NOMO-1 (cell line): ENCODE measurements around the gene FRG2.
"Not testable (repeated sequence)": the region's sequence is repeated elsewhere in the genome, so short reads cannot be mapped to it uniquely, and the experiment has no call there.

ENCODE experiments used
- DNase-seq, 2 experiments: peaks; one replicate each; lab custom pipeline; 2025; ENCODE audit not compliant: unreplicated experiment in 2 of 2; lab: John Stamatoyannopoulos, UW

FRG2 gene

GRCh38 chr4:190027156-190027555 is at the start of gene FRG2:
TSS of gene FRG2 (minus strand) at chr4:190027256. CDS start at chr4:190027204, 52 bp downstream.
- DNase-seq = not testable (repeated sequence)

GRCh38 chr4:190068351-190068750 is 41.3 kb upstream of the FRG2 start:
- not testable (repeated sequence) for DNase-seq

DNA sequence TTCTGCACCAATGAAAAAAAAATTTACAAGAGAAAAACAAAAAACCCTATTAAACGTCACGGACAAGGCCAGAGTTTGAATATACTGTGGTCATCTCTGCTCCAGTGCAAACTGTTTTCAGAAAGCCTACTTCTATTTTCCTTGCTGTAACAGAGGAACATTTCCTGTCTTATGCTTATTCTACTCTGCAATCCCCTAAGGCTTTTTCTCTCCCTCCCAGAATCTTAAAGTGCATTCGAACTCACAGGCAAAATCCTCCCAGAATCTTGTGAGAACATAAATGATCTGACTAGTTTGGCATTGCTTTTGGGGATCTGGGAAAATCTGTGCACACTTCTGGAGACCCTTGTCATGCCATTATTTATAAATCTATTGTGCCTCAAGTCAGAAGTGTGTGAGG is 37.7 kb upstream of the FRG2 start:
- DNase-seq = not testable (repeated sequence)

DNA sequence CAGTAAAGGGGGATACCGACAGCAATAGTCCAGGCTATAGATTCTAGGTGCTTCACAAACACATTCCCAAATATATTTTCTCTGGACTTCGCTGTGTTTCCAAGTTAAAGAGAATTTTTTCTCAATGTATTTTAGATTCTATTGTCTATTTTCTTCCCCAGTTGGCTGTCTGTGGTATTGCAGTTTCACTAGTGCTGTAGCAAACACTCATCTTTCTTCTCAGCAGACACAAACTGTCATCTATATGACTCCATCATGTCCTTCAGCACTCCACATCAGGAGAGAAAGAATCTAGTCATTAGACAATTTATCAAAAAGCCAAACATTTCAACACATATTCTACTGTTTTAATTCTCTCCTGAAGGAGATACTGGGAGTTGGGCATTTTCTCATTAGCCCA is 37.3 kb upstream of the FRG2 start, which contains the start of gene DBET:
DBET (plus strand) TSS at position 161 of the 400 bp plus-strand sequence.
- not testable (repeated sequence) for DNase-seq

DNA sequence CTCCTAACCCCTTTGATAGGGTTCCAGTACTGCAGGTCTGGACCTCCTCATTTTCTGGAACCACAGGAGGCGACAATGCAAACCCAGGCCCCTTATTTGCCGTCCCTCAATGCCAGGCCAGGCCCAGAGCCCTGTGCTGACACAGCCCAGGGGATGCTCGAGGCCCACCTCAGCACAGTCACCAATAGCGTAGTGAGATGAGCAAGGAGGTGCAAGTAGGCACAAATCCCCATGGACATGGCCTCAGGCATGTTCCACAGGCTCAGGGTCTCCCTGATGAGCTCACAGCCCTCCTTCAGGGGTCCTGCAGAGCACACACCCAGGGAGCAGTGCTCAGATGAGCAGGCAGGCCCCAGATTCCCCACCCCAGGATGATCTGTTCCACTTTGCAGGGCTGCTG is 31.9 kb upstream of the FRG2 start:
- DNase-seq = not testable (repeated sequence)

DNA sequence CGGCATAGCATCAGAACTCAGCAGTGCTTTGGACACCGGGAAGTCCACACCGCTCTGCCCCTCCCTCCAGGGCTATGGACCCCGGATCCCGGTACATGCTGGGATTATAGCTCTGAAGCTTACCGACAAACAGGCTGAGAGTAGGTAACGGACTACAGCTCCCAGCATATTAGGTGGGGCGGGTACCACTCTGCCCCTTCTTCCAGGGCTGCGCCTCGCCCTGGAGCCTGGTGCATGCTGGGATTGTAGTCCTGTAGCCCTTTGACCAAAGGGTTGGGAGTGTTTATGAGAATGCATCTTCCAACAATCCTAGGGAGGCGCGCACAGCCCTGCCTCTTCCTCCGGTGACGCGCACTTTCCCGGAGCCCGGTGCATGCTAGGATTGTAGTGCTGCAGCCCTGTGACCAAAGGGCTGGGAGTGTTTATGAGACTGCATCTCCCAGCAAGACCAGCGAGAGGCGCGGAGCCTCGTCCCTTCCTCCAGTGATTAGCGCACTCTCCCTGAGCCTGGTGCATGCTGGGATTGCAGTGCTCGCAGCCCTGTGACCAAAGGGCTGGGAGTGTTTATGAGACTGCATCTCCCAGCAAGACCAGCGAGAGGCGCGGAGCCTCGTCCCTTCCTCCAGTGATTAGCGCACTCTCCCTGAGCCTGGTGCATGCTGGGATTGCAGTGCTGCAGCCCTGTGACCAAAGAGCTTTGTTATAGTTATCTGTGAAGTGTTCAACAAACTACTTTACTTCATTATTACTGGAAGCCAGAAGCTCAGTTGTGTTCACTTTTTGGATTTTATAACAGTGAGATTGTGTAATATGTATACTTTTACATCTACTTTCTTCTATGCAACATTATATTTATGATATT is 22.6 kb upstream of the FRG2 start:
- not testable (repeated sequence) for DNase-seq

GRCh38 chr4:190047627-190048026 is 20.6 kb upstream of the FRG2 start:
- DNase-seq = not testable (repeated sequence)

- not testable (repeated sequence) for DNase-seq
Observed at GRCh38 chr4:190040873-190041272, 13.8 kb upstream of the FRG2 start.

DNA sequence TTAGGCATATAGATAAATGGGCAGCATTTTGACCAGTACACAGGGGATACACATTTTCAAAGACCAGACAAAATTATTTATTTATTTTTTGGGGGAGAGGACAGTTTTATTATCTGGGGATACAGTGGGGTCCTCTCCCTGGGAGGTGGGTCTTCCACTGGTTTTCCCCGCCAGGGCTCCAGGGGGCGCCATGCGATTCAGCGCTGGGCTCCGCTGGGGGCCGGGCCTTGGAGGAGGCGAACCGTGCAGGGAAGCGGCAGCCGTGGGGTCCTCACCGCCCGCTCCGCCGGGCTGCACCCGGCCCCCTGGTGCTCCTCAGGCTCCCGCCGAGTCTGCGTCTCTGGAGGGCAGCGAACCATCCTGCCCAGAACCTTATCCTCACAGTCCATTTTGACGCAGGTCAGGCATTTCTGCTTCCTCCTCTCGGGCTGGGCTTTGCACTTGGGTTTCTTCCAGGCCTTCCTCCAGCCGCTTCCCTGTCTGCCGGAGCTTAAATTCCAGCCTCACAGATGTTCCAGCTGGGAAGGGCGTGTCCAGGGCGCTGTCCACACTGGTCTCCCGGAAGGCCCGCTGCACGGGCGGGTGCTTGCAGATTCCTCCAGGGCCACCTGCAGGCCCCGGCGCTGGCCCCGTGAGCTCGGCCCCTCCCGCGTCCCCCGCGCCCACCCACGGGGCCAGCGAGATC is 10.8 kb upstream of the FRG2 start:
- DNase-seq = not testable (repeated sequence)

- DNase-seq = not testable (repeated sequence)
Observed at GRCh38 chr4:190031264-190031663, 4.2 kb upstream of the FRG2 start.

DNA sequence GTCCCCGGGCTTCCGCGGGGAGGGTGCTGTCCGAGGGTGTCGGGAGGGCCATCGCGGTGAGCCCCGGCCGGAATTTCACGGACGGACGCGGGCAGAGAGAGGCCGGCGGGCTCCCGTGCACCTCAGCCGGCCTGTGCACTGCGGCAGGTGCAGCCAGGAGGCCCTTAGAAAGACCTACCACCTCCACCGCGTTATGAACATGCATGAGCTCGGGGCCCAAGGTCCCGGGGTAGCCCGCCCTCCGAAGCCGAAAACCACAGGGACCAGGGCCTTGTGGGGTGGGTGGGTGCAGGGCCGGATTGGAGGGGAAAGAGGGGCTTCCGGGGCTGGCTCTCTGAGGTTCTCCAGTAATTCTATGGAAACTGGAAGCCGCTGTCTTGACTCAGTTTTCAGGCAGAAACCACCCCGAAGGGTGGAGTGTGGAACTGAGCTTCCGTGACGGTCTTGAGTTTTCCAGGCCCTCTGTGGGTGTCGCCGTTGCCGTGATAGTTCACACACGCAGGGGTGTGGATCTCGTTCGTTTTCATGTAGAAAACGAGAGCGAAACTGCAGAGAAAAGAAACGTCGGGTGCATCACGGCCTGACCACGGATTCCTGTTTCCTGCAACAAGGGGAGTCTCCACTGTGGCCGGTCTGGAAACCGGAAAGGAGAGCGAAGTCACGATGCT is 4.3 kb downstream of the FRG2 start:
- DNase-seq = not testable (repeated sequence)

DNA sequence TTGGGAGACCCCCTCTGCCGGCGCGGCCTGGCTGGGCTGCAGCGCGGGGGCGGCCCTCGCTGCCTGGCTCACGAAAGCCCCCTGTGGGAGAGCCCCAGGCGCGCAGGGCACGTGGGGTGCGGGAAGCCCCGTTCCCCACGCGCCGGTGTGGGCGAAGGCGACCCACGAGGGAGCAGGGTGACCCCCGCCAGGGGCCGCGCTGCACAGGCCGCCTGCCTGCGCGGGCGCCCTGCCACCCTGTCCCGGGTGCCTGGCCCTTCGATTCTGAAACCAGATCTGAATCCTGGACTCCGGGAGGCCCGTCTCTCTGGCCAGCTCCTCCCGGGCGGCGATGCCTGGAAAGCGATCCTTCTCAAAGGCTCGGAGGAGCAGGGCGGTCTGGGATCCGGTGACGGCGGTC is 5.1 kb downstream of the FRG2 start:
- not testable (repeated sequence) for DNase-seq

DNA sequence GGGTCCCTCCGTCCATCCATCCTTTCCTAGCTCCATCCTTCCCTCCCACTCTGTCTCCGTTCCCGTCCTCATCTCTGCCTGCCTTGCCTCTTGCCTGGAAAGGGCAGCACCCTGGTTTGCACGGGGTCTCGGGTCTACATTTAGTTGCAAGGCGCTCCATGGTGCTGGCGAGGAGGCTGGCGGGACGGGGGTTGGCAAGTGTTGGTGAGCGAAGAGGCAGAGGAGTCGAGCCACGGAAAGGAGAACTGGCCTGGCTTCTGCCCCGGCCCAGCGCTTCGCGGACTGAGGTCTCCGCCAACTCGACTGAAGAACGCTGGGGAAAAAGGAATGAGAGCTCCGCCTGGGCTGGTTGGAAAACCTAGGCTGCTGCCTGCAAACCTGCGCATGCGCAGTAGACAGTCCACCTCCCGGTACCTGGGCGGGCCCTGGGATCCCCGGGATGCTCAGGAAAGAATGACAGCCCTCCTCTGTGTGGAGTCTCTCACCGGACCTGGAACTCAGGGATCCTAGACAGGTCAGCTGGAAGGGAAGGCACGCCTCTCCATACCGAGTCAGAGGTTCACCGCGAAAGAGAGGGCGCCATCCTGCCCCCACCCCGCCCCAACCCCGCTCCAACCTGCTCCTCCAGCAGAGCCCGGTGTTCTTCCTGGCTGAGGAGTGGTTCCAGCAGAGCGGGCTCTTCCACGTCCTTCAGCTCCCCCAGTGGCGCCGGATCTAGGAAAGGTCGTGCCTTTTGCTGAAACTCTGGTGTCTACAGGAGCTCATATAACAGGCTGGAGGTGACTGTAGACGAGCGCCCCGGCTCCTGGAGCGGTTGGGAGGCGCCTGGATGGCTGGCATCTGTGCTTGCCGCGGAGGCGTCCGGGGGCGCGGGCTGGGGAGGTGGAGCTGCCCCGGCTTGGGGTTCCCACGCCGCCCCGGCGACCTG is 6.0 kb downstream of the FRG2 start:
- no peak for DNase-seq

- DNase-seq = not testable (repeated sequence)
Observed at GRCh38 chr4:190019859-190020463, 7.1 kb downstream of the FRG2 start.

DNA sequence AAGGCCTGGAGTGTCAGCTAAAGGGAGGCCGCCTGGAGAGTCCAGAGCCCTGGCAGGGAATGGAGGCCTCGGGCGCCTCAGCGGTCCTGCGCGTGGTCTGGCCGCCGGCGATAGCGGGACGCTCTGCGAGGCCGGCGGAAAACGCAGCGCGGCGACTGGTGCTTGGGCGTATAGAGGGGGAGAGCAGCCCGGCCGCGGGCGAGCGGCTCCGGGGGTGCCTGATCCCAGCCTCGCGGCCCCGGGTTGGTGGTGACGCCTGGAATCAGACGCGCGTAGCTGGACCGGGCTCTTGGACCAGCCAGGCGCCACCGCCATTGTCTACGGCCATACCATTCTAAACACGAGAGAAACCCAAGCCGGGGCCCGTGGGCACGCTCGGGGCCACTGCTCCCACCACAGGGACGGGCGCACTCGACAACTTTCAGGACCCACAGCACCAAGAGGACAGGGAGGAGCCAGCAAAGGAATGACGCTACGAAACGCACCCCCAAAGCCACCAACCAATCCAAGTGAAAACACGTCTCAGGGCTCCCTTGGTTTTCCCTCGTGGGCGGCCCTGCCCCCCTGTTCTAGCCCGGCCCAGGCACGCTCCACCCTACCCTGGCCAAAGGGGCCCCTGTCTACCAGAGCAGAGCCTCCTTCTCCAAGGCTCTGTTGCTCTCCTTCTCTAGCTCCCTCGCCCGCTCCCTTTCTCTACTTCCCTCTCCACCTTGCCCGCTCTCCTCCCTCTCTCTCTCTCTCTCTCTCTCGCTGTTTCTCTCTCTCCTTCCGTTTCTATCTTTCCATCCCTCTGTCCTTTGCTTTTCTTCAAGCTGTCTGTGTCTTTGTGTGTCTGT is 7.8 kb downstream of the FRG2 start:
- DNase-seq = no peak

GRCh38 chr4:190018201-190018920 is 8.7 kb downstream of the FRG2 start:
- no peak for DNase-seq

DNA sequence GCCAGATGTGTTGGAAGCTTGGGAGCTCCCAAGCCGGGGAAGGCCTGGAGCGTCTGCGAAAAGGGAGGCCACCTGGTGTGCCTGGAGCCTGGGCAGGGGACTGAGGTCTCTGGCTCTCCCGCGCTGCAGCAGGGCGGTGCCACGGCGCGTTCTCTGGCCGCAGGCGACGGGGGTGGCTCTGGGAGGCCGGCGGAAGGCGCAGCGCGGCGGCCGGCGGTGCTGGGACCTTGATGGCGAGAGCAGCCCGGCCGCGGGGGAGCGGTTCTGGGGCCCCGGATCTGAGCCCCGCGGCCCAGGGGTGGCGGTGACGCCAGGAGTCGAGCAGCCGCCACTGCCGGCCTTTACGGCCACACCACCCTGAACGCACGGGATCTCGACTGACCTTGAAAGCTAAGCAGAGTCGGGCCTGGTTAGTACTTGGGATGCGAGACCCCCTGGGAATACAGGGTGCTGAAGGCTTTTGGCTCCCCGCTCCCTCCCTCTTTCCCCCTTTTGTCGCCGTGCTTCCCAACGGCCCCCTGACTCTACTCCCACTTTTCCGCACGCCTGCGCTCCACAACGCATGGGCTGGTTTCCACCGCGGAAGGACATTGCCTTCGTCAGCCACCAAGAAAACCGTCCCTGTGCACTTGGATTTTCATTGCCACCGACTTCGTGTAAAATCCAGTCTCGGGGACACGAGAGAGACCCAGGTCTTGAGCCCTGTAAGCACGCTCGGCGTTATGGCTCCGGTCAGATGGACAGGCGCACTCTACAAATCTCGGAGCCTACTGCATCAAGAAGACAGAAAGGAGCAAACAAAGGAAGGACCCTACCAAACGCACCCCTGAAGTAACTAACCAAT is 9.5 kb downstream of the FRG2 start:
- DNase-seq = no peak
